GM12878 (cell line): ENCODE data around the gene HOXA10.

ENCODE experiments used
- GABPA ChIP-seq: IDR thresholded peaks from 2 replicates; pipeline ENCODE4 v1.6.1; 2014; ENCODE audit warnings: antibody characterized with exemption, low read depth, mild to moderate bottlenecking, inconsistent platforms
- RCOR1 ChIP-seq: conservative IDR thresholded peaks from 2 replicates; pipeline ENCODE4 v1.6.1; 2012; ENCODE audit warnings: low read depth, low read length, improper control_type of control experiment
- TF ChIP-seq, protein P1 (sequence below), 3 experiments: IDR thresholded peaks in 2 of 3; conservative IDR thresholded peaks in 1 of 3; 2 replicates each; pipeline ENCODE4 v1.5.1; 2011; ENCODE audit warnings: low read depth in 3 of 3, low read length in 3 of 3, mild to moderate bottlenecking in 3 of 3, control low read depth in 2 of 3, moderate library complexity in 2 of 3, inconsistent platforms in 1 of 3, mixed read lengths in 1 of 3; ENCODE audit not compliant: control insufficient read depth in 2 of 3, insufficient read depth in 1 of 3; ENCODE audit errors: extremely low read depth in 1 of 3

GRCh38 chr7:27204851-27205322 lies 30.8 kb upstream of the HOXA10 start:
- TF ChIP-seq GABPA (no peak), RCOR1 (no peak)
- TF ChIP-seq, protein P1, sequence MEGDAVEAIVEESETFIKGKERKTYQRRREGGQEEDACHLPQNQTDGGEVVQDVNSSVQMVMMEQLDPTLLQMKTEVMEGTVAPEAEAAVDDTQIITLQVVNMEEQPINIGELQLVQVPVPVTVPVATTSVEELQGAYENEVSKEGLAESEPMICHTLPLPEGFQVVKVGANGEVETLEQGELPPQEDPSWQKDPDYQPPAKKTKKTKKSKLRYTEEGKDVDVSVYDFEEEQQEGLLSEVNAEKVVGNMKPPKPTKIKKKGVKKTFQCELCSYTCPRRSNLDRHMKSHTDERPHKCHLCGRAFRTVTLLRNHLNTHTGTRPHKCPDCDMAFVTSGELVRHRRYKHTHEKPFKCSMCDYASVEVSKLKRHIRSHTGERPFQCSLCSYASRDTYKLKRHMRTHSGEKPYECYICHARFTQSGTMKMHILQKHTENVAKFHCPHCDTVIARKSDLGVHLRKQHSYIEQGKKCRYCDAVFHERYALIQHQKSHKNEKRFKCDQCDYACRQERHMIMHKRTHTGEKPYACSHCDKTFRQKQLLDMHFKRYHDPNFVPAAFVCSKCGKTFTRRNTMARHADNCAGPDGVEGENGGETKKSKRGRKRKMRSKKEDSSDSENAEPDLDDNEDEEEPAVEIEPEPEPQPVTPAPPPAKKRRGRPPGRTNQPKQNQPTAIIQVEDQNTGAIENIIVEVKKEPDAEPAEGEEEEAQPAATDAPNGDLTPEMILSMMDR (IDR thresholded peaks at IDR 0.05 in 2 of 3, conservative IDR thresholded peaks at IDR 0.05 in 1 of 3; ENCODE audit: control insufficient read depth in 2 of 3, extremely low read depth in 1 of 3, insufficient read depth in 1 of 3, low read depth in 3 of 3, low read length in 3 of 3), result no peak
